ENCODE data around the gene UROS.

Gene UROS

GRCh38 chr10:125828311-125828710, 5.3 kb upstream of the UROS start:
- FAIRE-seq: no peak

- no peak for FAIRE-seq
Observed at GRCh38 chr10:125827133-125827532, 4.1 kb upstream of the UROS start.

DNA sequence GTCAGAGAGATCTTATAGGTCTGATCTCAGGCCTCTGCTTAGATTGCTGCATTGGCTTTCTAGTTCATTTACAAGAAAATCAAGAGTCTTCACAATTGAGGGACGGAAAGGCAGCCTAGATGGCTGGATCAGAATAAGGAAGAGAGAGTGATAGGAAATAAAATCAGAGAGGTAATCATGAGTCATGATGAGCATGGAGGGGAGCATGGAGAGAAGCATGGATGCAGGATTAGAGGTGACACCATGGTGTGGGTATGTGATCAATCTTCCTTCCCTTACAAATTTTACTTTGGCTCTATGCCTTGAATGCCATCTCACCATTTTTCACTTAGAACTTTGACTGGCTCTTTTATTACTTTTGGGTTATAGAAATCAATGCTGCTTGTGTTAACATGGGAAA, 1.7 kb upstream of the UROS start:
- FAIRE-seq: no peak

- no peak for FAIRE-seq
Observed at GRCh38 chr10:125823663-125824251, 699 bp upstream of the UROS start.

DNA sequence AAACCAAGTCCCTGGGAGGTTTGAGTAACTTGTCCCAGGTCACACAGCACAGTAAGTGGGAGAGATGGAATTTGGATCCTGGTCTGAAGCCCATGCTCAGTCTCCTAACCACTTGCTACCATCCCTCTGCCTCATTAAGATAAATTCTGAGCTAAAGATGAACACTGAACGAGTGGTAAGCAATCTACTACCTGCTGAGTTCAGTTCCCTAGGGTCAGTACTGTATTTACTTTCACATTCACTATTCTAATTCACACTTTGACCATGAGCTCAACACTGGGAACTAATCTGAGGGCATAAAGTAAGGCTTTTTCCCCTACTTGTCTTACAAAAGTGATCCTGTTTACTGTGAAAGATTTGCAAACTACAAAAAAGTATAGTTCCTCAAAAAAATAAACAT, 2.4 kb downstream of the UROS start:
- no peak for FAIRE-seq

DNA sequence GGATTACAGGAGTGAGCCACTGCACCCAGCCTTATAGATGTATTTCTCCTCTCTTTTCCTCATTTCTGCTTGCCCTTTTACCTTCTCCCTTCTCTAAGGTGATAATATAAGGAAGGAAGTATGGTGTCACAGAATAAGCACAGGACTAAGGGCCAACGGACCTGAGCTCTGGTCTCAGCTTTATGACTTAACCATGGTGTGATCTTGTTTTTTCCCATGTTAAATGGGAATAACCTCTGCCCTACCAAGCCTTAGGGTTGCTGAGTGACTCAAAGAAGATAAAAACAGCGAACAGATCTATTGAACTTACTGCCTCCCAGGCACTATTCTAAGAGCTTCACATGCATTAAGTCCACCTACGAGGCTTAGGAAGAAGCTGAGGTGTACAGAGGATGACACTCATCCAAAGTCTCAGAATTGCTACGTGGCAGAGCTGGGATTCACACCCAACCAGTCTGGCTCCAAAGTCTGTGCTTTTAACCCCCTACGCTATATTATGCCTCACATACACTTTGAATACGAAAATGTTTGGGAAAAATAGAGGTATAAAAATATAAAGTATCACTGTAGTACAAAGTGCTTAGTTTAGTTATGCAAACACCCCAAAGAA, 5.6 kb downstream of the UROS start:
- no peak for FAIRE-seq

GRCh38 chr10:125816548-125816947, 6.5 kb downstream of the UROS start:
- FAIRE-seq: no peak

DNA sequence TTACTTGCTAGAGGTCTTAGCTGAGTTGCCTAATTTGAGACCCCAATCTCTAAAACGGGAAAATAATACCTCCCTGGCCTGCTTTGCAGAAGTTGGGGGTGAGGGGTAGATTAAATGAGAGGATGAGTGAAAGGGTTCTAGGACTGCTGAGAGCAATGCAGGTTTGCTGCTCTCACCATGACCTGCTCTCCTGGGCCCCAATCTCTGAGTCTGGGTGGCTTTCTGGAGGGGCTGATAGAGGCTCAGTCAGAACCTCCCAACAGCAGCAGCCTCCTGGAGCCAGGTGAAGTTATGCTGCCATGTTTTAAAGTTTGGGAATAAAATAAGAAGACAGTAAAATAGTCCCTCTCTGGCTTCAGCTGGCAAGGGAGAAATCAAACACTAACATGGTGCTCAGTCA, 7.3 kb downstream of the UROS start:
- no peak for FAIRE-seq

DNA sequence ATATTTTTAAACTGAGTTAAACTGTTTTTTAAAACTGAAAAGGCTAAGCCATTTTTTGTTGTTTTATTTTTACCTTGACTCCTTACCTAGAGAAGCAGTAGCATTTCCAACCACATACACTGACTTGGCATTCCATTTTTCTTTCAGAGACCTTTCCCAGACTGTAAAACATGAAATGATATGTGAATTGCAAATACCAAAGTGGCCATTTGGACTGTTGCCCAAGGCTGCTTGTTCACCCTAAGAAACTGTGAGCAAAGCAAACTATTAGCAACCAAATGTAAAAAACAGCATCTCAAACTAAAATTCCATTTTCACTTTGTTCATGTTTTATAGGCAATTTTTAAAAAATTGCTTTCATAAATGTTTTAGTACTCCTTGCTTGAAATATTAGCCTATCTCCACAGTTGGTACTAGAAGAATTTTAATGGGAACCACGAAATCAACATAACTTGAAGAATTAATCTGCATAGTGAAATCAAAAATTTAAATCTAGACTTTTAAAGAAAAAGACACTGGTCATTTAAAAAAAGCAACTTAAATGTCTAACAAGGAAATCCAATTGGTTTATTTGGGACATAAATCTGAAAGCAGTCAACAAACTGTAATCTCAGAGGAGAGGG, 10.8 kb downstream of the UROS start:
- no peak for FAIRE-seq

DNA sequence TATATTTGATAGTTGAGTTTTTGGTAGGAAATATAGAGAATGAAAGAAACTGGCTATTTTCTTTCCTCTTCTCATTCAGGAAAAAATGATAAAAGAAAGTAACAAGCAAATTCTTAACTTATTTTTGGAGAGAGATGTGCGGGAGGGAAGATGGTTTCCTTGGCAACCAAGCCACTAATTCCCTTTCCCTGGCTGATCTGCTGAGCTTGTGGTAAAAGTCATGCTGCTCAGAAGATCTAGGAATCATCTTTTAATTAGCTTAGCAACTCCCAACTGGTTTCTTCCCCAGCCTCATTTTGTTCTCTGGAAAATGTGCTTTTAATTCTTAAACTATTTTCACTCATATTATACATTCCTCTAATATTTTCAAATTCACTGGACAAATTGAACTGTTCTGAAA, 11.8 kb downstream of the UROS start:
- FAIRE-seq: no peak

- FAIRE-seq: no peak
Observed at GRCh38 chr10:125808047-125808446, 15.0 kb downstream of the UROS start.

DNA sequence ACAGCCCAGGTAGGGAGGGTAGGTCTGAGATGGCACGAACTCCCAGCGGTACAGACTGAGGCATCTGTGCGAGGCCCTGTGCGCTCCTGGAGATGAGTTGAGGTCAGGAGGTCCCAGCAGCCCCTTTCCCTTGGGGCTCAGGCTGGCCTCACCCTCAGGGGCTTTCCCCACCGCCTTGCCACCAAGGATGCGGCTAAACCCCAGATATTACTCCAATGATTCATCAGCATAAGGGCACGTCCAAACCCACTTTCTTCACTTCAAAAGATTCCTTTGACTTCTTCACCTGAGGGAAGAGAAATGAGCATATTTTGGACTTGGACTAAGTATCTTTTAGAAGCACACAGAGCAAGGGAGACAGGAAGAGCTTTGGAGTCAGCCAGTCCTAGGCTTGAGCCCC, 20.3 kb downstream of the UROS start:
- FAIRE-seq: no peak

GRCh38 chr10:125802131-125802530, 20.9 kb downstream of the UROS start:
- FAIRE-seq: no peak

DNA sequence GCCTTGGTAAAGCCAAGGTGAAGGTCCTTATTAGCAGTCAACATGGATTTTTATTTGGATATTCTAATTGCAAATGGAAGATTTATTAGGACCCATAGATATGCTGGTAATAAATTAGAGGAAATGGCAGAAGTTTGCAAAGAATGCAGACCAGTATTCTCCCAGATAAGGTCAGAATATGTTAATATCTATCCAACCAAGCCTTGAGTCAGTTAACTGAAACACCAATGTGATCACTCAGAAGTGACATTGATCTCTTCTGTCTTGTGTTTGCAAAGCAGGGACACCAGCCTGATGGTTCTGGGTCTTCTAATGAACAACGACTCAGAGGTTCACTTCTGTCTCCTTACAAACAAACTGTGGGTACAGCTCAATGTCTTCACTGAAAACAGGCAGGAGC, 21.5 kb downstream of the UROS start:
- no peak for FAIRE-seq

- FAIRE-seq: no peak
Observed at GRCh38 chr10:125799451-125800182, 23.4 kb downstream of the UROS start.

- no peak for FAIRE-seq
Observed at GRCh38 chr10:125797994-125798662, 24.9 kb downstream of the UROS start.

- FAIRE-seq: no peak
Observed at GRCh38 chr10:125797424-125797823, 25.6 kb downstream of the UROS start.

GRCh38 chr10:125795637-125796190, 27.3 kb downstream of the UROS start:
- no peak for FAIRE-seq

GRCh38 chr10:125795128-125795527, 27.9 kb downstream of the UROS start:
- FAIRE-seq: no peak

- no peak for FAIRE-seq
Observed at GRCh38 chr10:125792342-125793300, 30.4 kb downstream of the UROS start.

- FAIRE-seq: no peak
Observed at GRCh38 chr10:125788156-125789034, 34.7 kb downstream of the UROS start.
